GM19452 (cell line): ENCODE measurements around the gene RIF1.
"Not testable (repeated sequence)": the region's sequence is repeated elsewhere in the genome, so short reads cannot be mapped to it uniquely, and the experiment has no call there.

Experiments
- ATAC-seq: cut with Tn5 transposase; IDR thresholded peaks from one replicate; pipeline ENCODE4 v1.9.1; 2021; ENCODE audit not compliant: unreplicated experiment

Gene RIF1

DNA sequence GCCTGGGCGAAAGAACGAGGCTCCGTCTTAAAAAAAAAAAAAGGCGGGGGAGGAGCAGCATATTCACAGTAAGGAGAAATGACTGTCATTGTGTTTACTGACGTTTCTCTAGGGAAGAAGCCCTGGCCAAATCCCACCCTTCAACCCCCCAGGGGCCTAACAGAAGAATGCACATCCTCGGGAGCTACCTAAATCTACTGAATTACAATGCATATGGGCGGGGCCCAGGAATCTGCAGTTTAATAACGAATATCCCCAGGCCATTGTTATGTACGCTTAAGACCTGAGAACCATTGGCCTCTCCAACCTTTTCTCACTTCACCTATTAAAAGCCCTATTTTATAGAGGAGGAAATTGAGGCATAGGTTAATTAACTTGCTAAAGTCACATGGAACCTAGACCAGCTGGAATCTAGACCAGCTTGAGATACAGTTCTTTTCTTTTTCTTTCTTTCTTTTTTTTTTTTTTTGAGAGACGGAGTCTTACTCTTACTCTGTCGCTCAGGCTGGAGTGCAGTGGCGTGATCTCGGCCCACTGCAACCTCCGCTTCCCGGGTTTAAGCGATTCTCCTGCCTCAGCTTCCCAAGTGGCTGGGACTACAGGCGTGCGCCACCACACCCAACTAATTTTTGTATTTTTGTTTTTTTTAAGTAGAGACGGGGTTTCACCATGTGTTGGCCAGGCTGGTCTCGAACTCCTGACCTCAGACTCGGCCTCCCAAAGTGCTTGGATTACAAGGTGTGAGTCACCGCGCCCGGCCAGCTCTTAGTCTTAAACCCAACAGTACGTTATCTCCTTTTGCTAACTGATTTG lies 708 bp upstream of the RIF1 start:
- ATAC-seq, result no peak

DNA sequence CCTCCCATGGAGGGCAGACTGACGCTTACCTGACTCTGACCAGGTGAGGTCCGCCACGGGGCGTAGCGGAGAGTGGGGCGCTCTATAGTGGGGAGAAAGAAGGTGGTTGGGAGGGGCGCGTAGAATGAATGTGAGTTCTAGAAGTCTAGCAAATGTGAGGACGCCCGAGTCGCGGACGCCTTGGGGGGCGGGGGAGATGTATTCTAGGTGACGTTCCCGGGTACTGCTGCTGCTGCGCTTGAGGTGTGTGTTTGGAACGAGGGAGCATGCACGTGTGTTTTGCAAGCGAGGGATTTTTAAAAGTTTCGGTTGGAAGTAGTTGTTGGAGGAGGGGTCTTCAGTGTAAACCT lies 758 bp downstream of the RIF1 start:
- peak; percentile 34 for ATAC-seq

DNA sequence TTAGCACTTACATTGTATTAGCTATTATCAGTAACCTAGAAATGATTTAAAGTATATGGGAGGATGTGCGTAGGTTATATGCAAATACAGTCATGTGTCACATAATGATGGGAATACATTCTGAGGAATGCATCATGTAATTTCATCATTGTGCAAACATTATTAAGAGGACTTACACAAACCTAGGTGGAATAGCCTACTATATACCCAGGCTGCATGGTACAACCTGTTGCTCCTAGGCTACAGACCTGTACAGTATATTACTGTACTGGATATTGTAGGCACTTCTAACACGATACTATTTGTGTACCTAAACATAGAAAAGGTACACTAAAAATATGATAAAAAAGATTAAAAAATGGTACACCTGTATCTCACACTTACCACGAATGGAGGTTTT lies 7.9 kb downstream of the RIF1 start:
- ATAC-seq, result no peak

DNA sequence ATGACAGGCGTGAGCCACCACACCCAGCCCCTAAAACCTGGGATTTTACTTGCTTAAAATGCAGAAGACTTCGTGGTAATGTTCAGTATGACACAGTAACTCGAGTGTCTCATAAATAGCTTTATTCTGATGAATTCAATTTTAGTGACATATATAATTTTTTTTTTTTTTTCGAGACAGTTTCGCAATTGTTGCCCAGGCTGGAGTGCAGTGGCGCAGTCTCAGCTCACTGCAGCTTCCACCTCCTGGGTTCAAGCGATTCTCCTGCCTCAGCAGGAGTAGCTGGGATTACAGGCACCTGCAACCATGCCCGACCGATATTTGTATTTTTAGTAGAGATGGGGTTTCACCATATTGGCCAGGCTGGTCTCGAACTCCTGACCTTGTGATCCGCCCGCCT lies 12.0 kb downstream of the RIF1 start:
- not testable (repeated sequence) for ATAC-seq

DNA sequence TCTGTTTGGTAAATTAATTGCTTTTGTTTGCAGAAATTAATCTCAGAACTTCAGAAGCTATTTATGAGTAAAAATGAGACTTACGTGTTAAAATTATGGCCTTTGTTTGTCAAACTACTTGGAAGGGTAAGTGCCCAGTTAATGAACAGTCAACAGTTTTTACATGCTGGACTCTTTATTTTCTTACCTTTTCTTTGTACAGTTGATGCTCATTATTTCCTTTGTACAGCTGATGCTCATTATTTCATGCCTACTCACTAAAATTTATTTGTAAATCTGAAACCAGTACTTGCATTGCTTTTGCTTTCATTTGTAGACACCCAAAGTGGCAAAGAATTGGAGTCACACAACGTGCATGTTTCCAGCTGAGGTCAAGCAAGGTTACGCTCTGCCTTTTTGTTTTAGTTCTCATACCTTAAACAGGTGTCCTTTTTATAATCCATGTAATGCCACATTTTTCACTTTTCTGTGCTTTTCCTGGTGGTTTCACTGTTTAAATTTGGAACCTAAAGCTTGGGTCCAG lies 13.3 kb downstream of the RIF1 start:
- ATAC-seq, result peak; percentile 79

DNA sequence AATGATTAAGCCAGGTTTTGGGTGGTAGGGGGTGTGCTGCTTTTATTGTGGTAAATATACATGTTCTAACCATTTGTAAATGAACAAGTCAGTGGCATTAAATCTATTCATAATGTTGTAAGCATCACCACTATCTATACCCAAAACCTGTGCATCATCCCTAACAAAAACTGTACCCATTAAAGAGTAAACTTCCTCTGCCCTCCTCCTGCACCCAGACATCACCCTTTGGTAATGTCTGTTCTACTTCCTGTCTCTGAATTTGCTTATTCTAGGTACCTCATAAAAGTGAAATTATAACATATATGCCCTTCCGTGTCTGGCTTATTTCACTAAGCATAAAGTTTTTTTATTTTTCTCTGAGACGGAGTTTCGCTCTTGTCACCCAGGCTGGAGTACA lies 14.1 kb downstream of the RIF1 start:
- ATAC-seq, result no peak

DNA sequence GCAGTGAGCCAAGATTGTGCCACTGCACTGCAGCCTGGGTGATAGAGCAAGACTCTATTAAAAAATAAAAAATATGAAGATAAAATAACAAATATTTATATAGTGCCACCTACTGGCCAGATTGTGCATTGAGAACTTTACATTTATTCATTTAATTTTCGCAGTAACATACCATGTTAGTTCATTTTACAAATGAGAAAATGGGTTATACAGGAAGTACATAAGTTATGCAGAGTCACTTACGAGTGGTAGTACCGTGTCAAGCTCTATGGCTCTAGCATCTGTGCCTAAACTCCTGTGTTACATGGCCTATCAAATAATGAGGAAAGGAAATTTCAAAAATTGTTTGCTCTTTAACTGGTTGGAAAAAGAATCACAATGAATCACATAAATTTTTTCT lies 27.9 kb downstream of the RIF1 start:
- no peak for ATAC-seq

DNA sequence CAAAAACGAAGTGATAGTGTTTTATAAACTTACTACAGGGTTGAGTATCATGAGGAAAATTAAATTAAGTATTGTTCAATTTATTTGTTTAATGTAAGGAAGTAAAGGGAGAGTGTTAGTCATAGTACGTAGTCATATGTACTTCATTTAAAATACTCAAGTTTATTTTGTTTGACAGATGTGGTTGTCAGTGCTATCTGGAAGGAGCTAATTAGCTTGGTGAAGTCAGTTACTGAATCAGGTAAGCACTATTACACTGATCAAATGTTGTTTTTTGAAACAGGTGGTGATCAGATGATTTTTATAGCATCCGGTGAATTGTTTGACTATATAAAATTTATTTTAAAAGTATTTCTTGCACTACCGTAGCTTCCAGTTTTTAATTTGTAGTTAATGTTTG lies 28.8 kb downstream of the RIF1 start:
- ATAC-seq, result no peak

DNA sequence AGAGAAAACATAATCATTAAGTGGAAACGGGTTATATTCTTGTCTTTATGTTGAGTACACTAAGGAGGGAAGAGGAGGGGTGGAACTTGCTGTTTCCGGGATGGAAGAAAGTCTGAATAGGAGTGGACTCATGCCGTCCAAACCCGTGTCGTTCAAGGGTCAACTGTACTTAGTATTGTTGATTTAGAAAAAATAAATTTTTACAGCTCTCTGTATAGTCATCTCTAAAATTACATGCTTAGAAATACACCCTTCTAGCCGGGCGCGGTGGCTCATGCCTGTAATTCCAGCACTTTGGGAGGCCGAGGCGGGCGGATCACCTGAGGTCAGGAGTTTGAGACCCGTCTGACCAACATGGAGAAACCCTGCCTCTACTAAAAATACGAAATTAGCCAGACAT lies 29.4 kb downstream of the RIF1 start:
- ATAC-seq, result no peak

DNA sequence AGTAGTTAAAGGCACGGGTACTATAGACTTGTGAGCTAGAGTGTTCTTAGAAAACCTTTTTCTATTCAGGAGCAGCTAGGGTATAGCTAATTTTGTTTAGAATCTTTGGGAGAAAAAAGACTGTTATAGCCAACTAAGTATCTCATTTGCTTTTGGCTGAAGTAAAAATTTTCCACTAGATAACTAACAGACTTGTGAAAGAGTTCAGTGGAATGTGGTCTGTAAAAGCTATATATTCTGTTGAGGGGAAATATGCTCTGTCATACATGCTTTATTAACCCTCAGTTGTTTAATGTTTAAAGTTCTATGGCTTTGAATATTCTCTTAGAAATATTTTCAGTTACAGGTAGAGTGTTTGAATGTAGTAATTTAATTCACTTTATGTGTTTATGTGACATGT lies 49.7 kb downstream of the RIF1 start:
- ATAC-seq, result no peak

DNA sequence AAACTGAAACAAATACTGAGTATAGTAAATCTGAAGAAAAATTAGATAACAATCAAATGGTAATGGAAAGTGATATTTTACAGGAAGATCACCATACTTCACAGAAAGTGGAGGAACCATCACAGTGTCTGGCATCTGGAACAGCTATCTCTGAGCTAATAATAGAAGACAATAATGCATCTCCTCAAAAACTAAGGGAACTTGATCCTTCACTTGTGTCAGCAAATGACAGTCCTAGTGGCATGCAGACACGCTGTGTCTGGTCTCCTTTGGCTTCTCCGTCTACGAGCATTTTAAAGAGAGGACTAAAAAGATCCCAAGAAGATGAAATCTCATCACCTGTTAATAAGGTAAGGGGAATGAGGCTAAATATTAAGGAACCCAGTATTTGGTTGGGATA lies 56.1 kb downstream of the RIF1 start:
- ATAC-seq, result no peak

DNA sequence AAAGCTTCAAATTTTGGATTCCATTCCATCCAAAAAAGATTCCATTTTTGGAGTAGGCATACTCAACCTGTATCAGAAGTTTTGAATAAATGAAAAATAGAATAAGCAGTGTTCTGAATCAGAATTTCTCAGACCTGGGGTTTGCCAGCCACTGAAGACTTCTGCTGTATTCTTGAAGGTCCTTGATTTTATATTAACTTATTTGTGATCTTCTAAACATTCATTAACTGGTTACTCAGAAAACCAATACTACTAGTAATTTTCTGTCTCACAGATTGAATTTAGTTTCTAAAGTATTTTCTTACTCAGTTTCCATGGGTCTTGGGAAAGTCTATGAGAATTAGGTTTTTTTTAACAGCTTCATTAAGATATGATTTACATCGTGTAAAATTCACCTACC lies 60.9 kb downstream of the RIF1 start:
- no peak for ATAC-seq

DNA sequence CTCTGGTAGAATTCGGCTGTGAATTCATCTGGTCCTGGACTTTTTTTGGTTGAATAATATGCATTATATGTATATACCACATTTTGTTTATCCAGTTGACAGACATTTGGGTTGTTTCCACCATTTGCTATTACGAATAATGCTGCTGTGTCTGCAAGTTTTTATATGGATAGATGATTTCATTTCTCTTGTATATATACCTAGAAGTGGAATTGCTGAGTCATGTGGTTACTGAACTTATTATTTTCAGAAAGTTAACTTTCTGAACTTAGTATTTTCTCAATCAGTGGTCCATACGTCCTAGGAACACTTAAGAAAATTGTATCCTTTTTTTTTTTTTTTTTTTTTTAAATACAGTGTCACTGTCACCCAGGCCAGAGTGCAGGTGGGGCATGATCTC lies 63.3 kb downstream of the RIF1 start:
- no peak for ATAC-seq

DNA sequence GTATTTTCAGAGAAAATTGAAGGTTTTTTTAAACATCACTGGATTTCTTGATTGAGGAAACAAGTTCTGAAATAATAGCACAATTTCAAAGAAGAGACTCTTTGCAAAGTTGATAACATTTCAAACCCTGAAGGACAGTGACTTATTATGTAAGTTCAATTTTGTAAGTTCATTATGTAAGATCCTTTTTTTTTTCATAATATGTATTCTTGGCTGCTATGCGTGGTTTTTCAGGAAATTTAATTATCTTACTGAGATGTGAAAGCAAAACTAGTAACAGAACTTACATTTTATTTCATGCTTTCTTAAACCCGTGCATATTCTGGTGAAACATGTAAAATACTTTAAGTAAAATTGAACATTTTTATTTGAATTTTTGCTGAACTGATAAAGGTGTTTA lies 65.4 kb downstream of the RIF1 start:
- ATAC-seq, result no peak

DNA sequence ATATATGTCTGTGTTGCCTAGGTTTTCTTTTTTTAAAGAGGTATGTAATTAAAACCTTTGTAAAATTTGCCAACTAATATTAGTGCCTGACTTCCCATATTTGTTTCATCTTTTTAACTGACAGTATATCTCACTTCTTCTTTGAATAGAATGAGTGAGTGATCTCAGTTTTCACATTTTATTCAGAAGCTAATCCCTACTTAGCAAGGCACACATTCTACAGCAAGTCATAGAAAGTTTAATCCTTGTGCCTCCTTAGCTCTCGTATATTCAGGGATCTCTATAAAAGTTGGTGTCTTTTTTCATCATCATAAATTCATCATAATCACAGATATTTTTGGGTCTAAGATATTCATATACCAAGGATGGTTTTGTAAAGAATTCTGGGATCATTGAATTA lies 66.6 kb downstream of the RIF1 start:
- ATAC-seq, result no peak

DNA sequence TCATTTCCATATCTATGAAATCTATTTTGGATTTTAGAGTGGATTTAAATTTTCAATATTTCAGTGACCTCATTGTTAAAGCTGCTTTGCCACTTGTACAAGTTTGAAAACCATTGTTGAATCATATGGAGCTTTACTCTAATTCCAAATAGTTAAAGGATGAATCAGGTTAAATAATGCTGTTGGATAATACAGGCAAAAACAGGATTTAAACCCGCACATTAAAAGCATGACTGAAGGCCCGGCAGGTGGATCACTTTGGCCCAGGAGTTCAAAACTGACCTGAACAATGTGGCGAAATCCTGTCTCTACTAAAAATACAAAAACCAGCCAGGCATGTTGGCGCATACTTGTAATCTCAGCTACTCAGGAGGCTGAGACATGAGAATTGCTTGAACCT lies 68.3 kb downstream of the RIF1 start:
- ATAC-seq, result no peak

DNA sequence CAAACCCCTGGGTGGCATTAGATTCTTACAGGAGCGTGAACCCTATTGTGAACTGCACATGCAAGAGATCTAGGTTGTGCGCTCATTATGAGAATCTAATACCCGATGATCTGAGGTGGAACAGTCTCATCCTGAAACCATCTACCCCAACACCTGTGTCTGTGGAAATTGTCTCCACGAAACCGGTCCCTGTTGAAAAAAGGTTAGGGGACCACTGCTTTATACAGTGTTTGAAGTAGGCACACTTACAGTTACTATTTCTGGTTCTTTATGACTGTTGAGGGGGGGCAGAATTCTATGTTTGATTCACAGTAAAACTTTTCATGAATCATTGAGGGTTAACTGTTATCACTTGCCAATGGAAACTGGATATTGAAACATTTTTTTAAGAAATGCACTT lies 72.0 kb downstream of the RIF1 start:
- ATAC-seq, result no peak

DNA sequence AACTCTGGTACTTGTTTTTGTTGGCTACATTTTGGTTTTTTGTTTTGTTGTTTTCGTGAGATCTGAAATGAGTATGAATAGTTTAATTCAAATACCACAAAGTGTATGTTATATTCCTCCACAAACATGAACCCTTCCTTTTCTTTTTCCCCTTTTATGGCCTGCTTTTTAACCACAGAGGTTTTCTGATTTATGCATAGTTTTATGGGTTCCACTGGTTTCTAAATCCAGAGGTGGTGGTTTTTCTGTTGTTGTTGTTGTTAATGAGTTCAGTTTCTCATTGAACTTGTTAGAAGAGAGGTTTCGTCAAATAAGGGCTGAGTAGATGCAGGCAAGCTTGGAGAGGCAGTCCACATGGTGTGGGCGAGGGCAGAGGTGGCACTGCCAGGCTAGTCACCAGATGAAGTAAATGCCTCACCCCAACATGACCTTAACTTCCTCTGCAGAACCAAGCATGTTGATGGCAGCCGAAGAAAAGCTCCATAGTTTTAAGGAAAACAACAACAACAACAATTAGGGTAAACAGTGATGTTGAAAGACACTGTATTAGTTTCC lies 72.5 kb downstream of the RIF1 start:
- ATAC-seq, result no peak

DNA sequence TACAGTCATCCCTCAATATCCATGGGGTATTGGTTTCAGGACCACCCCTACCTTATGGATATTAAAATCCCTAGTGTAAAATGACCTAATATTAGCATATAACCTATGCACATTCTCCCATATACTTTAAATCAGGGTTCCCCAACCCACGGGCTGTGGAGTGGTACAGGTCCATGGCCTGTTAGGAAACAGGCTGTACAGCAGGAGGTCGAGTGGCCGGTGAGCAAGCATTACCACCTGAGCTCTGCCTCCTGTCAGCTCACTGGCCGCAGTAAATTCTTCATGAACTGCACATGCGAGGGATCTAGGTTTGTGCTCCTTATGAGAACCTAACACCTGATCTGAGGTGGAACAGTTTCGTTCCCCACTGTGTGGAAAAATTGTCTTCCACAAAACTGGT lies 73.8 kb downstream of the RIF1 start:
- ATAC-seq, result no peak

DNA sequence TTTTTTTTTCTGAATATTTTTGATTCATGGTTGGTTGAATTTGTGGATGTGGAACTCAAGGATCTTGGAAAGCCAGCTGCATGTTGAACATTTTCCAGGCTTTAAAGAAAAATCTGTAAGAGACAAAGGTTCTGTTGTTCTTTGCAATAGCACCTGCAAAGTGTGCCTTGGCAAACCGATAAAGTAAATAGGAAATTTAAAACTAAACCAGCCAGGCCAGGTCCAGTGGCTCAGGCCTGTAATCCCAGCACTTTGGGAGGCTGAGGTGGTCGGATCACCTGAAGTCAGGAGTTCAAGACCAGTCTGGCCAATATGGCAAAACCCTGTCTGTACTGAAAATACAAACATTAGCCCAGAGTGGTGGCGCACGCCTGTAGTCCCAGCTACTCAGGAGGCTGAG lies 74.4 kb downstream of the RIF1 start:
- no peak for ATAC-seq

DNA sequence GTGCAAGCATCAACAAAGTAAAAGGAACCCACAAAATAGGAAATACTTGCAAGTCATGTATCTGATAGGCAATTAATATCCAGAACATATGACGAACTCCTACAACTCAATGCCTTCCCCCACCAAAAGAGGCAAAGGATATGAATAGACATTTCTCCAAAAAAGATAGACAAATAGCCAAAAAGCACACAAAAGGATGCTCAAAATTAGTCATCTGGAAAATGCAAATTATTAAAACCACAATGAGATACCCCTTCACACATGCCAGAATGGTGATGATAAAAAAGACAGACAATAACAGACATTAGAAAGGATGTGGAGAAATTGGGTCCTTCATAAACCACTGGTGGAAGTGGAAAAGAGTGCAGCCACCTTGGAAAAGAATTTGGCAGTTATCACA lies 76.4 kb downstream of the RIF1 start:
- no peak for ATAC-seq

DNA sequence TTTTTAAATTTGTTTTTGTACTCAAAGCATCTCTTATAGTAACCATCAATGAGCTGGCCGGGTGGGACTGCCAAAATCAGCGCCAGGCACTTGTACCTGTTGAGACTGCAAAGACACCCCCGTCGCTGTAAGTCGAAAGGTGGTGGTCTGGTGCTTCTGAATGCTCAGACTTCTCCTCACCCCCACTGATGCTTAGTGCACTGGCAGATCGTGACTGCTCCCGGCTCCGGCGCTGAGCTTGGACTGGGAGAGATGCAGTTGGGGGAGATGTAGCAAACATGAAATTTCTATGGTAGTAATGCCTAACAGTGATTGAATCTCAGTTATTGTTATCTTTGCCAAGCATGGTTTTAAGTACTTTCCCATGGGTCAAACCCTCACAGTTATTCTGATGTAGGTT lies 80.6 kb downstream of the RIF1 start:
- ATAC-seq, result no peak

DNA sequence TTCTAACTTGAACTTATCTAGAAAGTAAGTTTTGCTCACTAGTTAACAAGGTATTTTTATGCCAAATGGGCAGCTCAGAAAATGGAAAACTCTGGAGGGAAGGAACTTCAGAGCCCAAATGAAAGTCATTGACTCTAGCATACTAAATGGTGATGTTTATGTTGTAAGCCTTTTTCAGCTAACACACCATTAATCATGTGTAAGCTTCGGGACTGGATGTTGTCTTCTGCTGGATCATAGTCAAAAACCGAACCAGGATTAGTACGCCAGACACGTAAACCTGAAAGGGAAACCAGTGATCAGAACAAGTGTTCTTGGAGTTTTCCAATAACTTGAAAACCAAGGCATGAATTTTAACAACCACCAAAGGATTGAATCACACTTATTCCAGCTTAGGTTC lies 81.8 kb downstream of the RIF1 start:
- ATAC-seq, result no peak
